Measurements from ENCODE around the gene TTC33. TPM values are rescaled to one million over a fixed set of nuclear protein-coding genes. Genes with fewer than 3 reads are reported as not detected.

Gene TTC33
- total RNA-seq, 4 donors from 2014 or later: 11.3 to 19.0 (median 14.9) TPM

DNA sequence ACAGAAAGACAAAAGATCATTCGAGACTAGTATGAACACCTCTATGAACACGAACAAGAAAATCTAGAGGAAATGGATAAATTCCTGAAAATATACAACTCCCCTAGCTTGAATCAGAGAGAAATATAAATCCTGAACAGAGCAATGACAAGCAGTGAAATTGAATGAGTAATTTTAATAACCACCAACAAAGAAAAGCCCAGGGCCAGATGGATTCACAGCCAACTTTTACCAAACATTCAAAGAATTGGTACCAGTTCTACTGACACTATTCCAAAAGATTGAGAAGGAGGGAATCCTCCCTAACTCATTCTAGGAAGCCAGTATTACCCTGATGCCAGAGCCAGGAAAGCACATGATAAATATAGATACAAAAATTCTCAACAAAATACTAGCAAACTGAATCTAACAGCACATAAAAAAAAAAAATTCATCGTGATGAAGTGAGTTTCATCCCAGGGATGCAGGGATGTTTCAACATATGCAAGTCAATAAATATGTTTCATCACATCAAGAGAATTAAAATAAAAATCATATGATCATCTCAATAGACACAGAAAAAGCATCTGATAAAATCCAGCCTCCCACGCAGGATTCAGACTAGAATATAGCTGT is 101.3 kb downstream of the TTC33 start:
- Histone ChIP-seq H3K9me3 (no peaks in the 10 kb centered on the region), H3K27me3 (no peaks in the 10 kb centered on the region), H3K4me1 (peaks cover 0 to 8% (median 2%) of the 10 kb centered on the region in 4 donors), H3K36me3 (no peaks in the 10 kb centered on the region), H3K4me3 (no peak overlapping the region), H3K27ac (peak overlapping the region in 2 of 4 donors; percentile 0 to 1)
- no peak for DNase-seq
- TF ChIP-seq POLR2A (IDR thresholded peaks at IDR 0.05) (no peak), CTCF (IDR thresholded peaks at IDR 0.05) (no peak)

- no peak for TF ChIP-seq POLR2A (IDR thresholded peaks at IDR 0.05)
- TF ChIP-seq CTCF (IDR thresholded peaks at IDR 0.05): no peak
- H3K4me3 ChIP-seq: no peak overlapping the region
- H3K36me3 ChIP-seq: no peaks in the 10 kb centered on the region
- H3K27ac ChIP-seq: peak overlapping the region in 2 of 4 donors; percentile 22 to 47
- no peaks in the 10 kb centered on the region for H3K9me3 ChIP-seq
- H3K27me3 ChIP-seq: no peaks in the 10 kb centered on the region
- DNase-seq: no peak
- H3K4me1 ChIP-seq: peaks cover 0 to 8% (median 2%) of the 10 kb centered on the region in 4 donors
These were observed 102.3 kb downstream of the TTC33 start for GRCh38 chr5:40653221-40654022.

DNA sequence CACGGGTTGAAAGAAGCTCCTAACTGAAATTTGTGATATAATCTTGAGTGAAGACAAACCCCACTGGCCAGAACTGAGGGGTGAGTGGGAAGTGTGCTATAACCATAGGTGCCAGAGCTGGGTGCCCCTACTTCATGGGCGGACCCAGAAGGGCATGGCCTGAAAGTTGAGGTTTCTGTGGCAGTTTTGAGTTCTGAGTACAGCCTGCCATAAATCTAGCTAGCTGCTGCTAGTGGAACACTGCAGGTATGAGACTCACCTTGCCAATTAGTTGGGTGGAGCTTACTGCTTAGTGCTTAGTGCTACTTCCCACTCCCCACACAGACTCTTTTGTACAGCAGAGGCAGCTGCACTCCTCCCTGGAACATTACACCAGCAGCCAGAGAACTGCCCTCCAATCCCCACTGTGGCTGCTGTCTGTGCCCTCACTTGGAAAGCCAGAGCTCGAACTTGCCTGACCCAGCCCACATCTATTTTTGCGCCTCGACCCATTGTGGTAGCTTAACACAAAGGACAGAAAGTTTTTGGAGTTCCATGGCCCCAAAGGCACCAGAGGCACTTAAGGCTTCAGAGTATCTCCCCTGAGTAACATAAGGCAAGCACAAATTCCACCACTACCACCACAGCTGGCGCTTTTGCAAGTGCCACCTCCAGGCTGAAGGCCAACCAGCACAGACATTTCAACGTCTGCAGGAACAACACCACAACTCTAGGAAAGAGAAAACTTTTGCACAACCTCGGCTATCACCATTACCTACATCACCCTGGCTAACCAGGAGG is 103.1 kb downstream of the TTC33 start:
- no peak overlapping the region for H3K4me3 ChIP-seq
- H3K36me3 ChIP-seq: no peaks in the 10 kb centered on the region
- TF ChIP-seq CTCF (IDR thresholded peaks at IDR 0.05) (no peak), POLR2A (IDR thresholded peaks at IDR 0.05) (peak in 1 of 2 donors; percentile 10)
- peaks cover 0 to 8% (median 2%) of the 10 kb centered on the region in 4 donors for H3K4me1 ChIP-seq
- no peak for DNase-seq
- H3K27me3 ChIP-seq: no peaks in the 10 kb centered on the region
- no peaks in the 10 kb centered on the region for H3K9me3 ChIP-seq
- peak overlapping the region in 2 of 4 donors; percentile 22 to 47 for H3K27ac ChIP-seq

DNA sequence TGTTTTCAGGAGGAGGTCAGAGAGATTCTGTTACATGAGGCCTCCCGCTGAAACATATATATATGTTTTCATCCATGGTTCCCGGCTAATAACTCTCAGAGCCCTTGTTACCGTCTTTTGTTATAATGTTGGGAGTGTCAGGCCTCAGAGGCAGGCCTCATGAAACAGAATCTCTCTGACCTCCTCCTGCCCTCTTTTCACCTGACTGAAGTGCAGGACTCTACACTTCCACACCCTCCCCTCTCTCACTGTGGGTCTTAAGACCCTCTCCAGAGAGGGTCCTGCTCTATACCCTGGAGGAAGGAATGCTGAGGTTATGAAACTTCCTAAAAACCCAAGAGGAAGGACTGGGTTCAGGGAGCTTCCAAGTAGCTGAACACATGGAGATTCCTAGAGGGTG is 104.6 kb downstream of the TTC33 start:
- no peak overlapping the region for H3K27ac ChIP-seq
- peaks cover 0 to 8% (median 2%) of the 10 kb centered on the region in 4 donors for H3K4me1 ChIP-seq
- H3K36me3 ChIP-seq: no peaks in the 10 kb centered on the region
- H3K4me3 ChIP-seq: no peak overlapping the region
- H3K27me3 ChIP-seq: no peaks in the 10 kb centered on the region
- no peaks in the 10 kb centered on the region for H3K9me3 ChIP-seq
- DNase-seq: no peak
- TF ChIP-seq CTCF (IDR thresholded peaks at IDR 0.05) (no peak), POLR2A (IDR thresholded peaks at IDR 0.05) (no peak)

GRCh38 chr5:40649463-40650030 is 106.2 kb downstream of the TTC33 start:
- no peak overlapping the region for H3K4me3 ChIP-seq
- no peaks in the 10 kb centered on the region for H3K27me3 ChIP-seq
- H3K36me3 ChIP-seq: no peaks in the 10 kb centered on the region
- no peak for DNase-seq
- H3K9me3 ChIP-seq: no peaks in the 10 kb centered on the region
- no peak for TF ChIP-seq CTCF (IDR thresholded peaks at IDR 0.05)
- no peak for TF ChIP-seq POLR2A (IDR thresholded peaks at IDR 0.05)
- H3K4me1 ChIP-seq: peaks cover 0 to 8% (median 2%) of the 10 kb centered on the region in 4 donors
- H3K27ac ChIP-seq: peak overlapping the region in 1 of 4 donors; percentile 30

Data from Peyer's patch (tissue), 4 donors.